ENCODE results near the gene RNF207.

Gene RNF207

DNA sequence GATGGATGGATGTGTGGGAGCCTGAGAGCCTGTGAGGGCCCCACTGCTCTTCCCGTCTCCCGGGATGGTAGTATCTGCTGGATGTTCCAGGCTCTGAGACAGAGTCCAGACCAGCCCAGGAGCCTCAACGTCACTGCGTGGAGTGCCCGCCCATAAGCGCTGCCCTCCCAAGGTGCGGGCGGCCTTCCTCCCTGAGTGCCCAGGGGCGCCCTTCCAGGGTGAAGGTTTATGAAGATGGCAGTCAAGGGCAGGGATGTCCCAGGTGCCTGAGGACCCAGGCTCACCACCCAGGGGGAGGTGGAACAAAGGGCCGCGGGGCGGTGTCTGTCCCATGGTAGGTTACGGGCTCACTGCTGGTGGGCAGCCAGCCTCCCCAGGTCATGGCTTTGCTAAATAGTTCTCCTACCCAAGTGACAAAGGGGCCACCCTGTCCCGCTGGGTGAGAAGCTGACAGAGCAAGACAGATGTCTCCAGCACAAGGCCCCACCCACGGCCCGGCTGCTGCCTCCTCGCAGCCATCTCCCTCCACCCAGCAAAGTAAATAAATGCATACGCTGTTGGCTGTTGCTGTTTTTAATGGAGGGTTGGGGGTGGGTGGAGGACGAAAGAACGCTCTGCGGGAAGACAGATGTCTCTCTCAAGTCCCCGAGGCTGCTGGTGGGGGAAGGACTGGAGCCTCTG, 63.9 kb downstream of the RNF207 start:
- no peak for DNase-seq (ENCODE audit: low spot score)

DNA sequence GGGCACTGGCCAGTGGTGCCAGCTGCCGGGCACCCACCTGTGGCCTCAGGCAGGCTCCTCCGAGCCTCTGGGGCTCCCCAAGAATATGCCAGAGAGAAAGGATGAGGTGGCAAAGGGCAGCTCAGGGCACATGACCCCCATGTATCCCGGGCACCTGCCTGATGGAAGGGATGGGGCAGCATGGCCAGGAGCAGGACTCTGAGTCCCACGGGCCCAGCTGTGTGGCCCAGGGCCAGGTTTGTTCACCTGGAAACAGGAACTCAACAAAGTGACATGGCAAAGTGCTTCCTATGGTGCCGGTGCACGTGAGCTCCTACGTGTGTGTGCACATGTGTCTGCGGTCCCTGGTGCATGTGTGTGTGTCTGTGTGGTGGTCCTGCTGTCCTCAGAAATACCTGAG, 64.5 kb downstream of the RNF207 start:
- DNase-seq (ENCODE audit: low spot score) = no peak

All from SW480 (cell line).